Iris pigment epithelial cell (primary cell): ENCODE data around the gene FAM234A.
"Not testable (repeated sequence)": the region's sequence is repeated elsewhere in the genome, so short reads cannot be mapped to it uniquely, and the experiment has no call there.

Experiments used
- DNase-seq: peaks from one replicate; pipeline ENCODE4 v3.0.0-alpha.2; 2011; ENCODE audit warnings: low read depth

The FAM234A gene

GRCh38 chr16:230949-231348, 3.7 kb upstream of the FAM234A start:
- no peak for DNase-seq

- no peak for DNase-seq
Measured at GRCh38 chr16:239948-240277, 5.3 kb downstream of the FAM234A start.

- no peak for DNase-seq
Measured at GRCh38 chr16:240559-240958, 5.9 kb downstream of the FAM234A start.

GRCh38 chr16:242281-242680, 7.7 kb downstream of the FAM234A start:
- DNase-seq: no peak

GRCh38 chr16:243348-243747, 8.7 kb downstream of the FAM234A start:
- no peak for DNase-seq

- DNase-seq: no peak
Measured at GRCh38 chr16:245105-245504, 10.5 kb downstream of the FAM234A start.

GRCh38 chr16:247027-247426, 12.4 kb downstream of the FAM234A start:
- DNase-seq: no peak

GRCh38 chr16:249431-249830, 14.8 kb downstream of the FAM234A start:
- no peak for DNase-seq

GRCh38 chr16:252366-253337, 18.0 kb downstream of the FAM234A start:
- DNase-seq: peak; percentile 33

GRCh38 chr16:253833-254232, 19.2 kb downstream of the FAM234A start:
- DNase-seq: no peak

- DNase-seq: no peak
Measured at GRCh38 chr16:254461-254860, 19.8 kb downstream of the FAM234A start.

GRCh38 chr16:255183-255582, 20.6 kb downstream of the FAM234A start:
- DNase-seq: no peak

- DNase-seq: not testable (repeated sequence)
Measured at GRCh38 chr16:258091-258490, 23.5 kb downstream of the FAM234A start.

- no peak for DNase-seq
Measured at GRCh38 chr16:259226-259625, 24.6 kb downstream of the FAM234A start.

GRCh38 chr16:259814-260253, 25.2 kb downstream of the FAM234A start:
- DNase-seq: no peak

- no peak for DNase-seq
Measured at GRCh38 chr16:260326-260725, 25.7 kb downstream of the FAM234A start.

- DNase-seq: no peak
Measured at GRCh38 chr16:261031-261691, 26.5 kb downstream of the FAM234A start.

- no peak for DNase-seq
Measured at GRCh38 chr16:262121-262745, 27.6 kb downstream of the FAM234A start.

- no peak for DNase-seq
Measured at GRCh38 chr16:263182-263774, 28.7 kb downstream of the FAM234A start.

- DNase-seq: no peak
Measured at GRCh38 chr16:263944-264343, 29.3 kb downstream of the FAM234A start.

GRCh38 chr16:264440-264951, 29.9 kb downstream of the FAM234A start:
- no peak for DNase-seq

- no peak for DNase-seq
Measured at GRCh38 chr16:265002-265529, 30.4 kb downstream of the FAM234A start.
